ENCODE measurements around the gene SAT2.

DNA sequence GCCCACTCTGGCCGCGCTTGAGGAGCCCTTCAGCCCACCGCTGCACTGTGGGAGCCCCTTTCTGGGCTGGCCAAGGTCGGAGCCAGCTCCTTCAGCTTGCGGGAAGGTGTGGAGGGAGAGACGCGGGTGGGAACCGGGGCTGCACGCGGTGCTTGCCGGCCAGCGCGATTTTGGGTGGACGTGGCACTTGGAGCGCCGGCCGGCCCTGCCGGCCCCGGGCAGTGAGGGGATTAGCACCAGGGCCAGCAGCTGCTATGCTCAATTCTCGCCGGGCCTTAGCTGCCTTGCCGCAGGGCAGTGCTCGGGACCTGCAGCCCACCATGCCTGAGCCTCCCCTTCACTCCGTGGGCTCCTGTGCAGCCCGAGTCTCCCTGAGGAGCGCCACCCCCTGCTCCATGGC, 13.2 kb upstream of the SAT2 start:
- TF ChIP-seq CTCF (IDR thresholded peaks at IDR 0.05 in 4 of 5, conservative IDR thresholded peaks at IDR 0.05 in 1 of 5) (no peak), POLR2A (IDR thresholded peaks at IDR 0.05) (no peak)

Data from gastrocnemius medialis (tissue), 4 donors.